ENCODE results near the gene IMMT. TPM values are rescaled to one million over a fixed set of nuclear protein-coding genes. Genes with fewer than 3 reads are reported as not detected.
A peak's percentile ranks its signal among the peaks of the same experiment; 100 is the strongest.

The IMMT gene
- total and polyA plus RNA-seq, 11 donors: 62.0 to 315 (median 219) TPM

DNA sequence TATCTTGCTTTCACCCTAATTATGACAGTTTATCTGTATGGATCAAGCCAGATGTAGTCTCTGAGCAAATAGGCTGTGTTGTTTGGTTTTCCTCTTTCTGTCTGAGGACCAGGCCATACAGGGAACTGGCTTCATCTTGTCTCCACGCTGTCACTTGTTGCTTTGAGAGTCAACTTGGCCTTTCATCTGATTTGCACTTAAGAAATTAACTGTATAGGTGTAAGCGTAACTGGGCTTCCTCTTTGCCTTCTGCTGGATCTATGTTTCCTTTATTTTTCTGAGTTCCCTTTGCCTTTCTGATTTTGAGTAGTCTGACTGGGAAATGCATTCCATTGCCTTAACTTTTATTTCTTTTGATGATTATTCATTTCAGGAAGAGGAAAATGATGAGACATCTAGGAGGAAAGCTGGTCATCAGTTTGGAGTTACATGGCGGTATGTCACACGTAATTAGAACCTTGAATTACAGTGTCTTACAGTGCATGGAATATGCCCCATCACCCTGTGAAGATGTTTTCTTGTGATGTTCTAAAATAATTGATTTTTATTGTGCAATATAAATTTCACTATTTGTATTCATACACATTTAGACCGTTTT, 71.8 kb downstream of the IMMT start:
- no peaks in the 10 kb centered on the region for H3K27me3 ChIP-seq
- intact Hi-C loops (cut with DNase I): loop anchor here in 3 of 10 donors (5.0 to 10.0 kb wide), 2 partner anchors 34 to 51 kb away; no protein-coding TSS in a partner anchor
- ATAC-seq: no peak
- peaks cover 6 to 100% (median 100%) of the 10 kb centered on the region in 9 donors for H3K36me3 ChIP-seq
- no peak overlapping the region for H3K27ac ChIP-seq
- H3K4me1 ChIP-seq: no peaks in the 10 kb centered on the region
- H3K4me3 ChIP-seq: no peak overlapping the region
- WGBS, 4 donors: 80 to 95% (median 88%) methylated on average over 5 of the region's 5 CpGs
- DNase-seq: no peak
- no peaks in the 10 kb centered on the region for H3K9me3 ChIP-seq
- no peak for TF ChIP-seq POLR2A (IDR thresholded peaks at IDR 0.05)
- TF ChIP-seq, protein P1, sequence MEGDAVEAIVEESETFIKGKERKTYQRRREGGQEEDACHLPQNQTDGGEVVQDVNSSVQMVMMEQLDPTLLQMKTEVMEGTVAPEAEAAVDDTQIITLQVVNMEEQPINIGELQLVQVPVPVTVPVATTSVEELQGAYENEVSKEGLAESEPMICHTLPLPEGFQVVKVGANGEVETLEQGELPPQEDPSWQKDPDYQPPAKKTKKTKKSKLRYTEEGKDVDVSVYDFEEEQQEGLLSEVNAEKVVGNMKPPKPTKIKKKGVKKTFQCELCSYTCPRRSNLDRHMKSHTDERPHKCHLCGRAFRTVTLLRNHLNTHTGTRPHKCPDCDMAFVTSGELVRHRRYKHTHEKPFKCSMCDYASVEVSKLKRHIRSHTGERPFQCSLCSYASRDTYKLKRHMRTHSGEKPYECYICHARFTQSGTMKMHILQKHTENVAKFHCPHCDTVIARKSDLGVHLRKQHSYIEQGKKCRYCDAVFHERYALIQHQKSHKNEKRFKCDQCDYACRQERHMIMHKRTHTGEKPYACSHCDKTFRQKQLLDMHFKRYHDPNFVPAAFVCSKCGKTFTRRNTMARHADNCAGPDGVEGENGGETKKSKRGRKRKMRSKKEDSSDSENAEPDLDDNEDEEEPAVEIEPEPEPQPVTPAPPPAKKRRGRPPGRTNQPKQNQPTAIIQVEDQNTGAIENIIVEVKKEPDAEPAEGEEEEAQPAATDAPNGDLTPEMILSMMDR (IDR thresholded peaks at IDR 0.05): no peak

DNA sequence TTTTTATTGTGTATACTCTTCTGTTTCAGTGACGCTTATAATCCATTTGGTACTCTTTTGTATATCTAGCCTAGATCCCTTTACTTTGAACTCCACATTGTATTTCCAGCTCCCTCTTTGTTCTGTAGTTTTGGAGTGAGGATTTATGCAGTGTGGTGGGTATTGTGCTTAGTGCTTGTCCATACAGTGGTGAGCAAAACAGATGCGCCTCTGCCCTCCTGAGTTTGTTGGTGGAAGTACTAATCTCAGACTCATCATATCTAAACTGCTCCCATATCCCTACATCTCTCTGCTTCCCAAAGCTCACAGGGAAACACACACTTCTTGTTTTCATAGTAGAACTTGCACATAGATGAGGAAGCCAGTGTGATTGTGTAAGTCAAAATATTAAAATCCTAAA, 77.1 kb downstream of the IMMT start:
- Histone ChIP-seq H3K9me3 (no peaks in the 10 kb centered on the region), H3K27me3 (no peaks in the 10 kb centered on the region), H3K27ac (no peak overlapping the region), H3K36me3 (peaks cover 0 to 100% (median 94%) of the 10 kb centered on the region in 9 donors), H3K4me1 (peaks cover 0 to 25% (median 12%) of the 10 kb centered on the region in 12 donors), H3K4me3 (no peak overlapping the region)
- ATAC-seq (no peak), DNase-seq (no peak)
- intact Hi-C loops (cut with DNase I): no loop called here
- TF ChIP-seq POLR2A (IDR thresholded peaks at IDR 0.05): no peak
- TF ChIP-seq, protein P1 (IDR thresholded peaks at IDR 0.05): no peak
- 92 to 98% (median 96%) methylated on average over 2 of the region's 2 CpGs for WGBS, 4 donors

DNA sequence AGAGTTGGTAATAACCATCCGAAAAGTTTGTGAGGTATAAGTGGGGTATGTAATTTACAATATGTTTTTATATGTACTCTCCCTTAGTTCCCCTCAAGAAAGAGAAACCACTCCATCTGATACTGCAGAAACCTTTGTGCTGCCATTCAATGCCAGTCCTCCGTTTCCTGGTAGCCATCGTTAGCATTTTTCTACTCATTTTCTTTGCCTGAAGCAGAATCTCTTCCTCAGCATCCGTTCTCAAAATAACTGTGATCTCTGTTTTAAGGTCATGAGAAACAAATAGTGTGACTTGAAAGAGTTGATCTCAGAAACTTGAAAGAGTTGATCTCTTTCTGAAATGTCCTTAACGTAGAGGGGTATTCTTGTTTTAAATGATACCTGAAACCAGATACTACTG, 88.2 kb downstream of the IMMT start:
- 12 to 18% (median 16%) methylated on average over 5 of the region's 5 CpGs for WGBS, 4 donors
- Histone ChIP-seq H3K9me3 (no peaks in the 10 kb centered on the region), H3K4me1 (peaks cover 5 to 41% (median 32%) of the 10 kb centered on the region in 12 donors), H3K36me3 (peaks cover 0 to 54% (median 37%) of the 10 kb centered on the region in 9 donors), H3K4me3 (peak overlapping the region; percentile 65 to 93 (median 77)), H3K27me3 (no peaks in the 10 kb centered on the region), H3K27ac (peak overlapping the region in 6 of 12 donors; percentile 79 to 89 (median 86))
- TF ChIP-seq POLR2A (IDR thresholded peaks at IDR 0.05): no peak
- TF ChIP-seq, protein P1 (IDR thresholded peaks at IDR 0.05): no peak
- ATAC-seq (no peak), DNase-seq (no peak)
- intact Hi-C loops (cut with DNase I): no loop called here

DNA sequence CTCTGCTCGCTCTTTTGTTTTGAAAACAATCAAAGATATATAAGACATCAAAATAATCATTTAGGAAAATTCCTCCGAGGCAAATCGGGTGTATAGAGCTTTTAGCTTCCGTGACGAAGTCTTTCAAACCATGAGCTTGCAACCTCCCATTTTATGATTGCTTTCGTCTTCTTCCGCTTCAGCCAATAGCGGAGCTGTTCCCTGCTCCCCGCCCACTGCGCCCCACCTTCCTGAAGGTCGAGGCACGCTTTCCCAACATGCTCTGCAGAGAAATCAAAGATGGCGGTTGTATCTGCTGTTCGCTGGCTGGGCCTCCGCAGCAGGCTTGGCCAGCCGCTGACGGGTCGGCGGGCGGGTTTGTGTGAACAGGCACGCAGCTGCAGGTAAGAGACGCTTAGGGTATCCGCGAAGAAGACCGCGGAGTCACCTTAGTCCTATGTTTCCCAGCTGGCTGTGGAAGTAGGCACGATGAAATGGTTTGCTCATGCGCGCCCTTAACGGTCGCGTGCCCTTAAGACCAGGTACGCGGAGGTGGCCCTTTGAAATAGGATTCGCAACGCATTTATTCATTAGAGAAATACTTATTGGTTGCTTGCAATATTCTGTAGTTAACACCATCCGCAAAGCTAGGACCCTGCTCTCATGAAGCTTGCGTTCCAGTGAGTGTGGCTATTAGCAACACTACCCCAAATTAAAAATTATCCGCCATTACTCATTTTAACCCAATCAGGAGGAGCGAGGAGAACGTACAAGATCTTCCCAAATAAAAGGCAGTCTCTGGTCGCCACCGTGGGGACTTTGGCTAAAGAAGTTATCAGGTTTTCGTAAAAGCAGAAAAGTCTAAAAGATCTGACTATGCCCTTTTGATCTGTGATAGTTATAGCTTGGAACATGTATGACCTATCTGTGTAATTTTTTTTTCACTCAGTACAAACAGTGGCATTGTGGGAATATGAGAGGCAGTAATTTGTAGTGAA, 89.0 kb downstream of the IMMT start, which contains the start of gene PTCD3:
TSS of gene PTCD3 (plus strand) at position 267 of the 977 bp plus-strand sequence. CDS start at position 280, 13 bp downstream.
- ATAC-seq: peak; percentile 94 to 97 (median 96)
- WGBS, 4 donors: 0 to 1% (median 1%) methylated on average over 41 to 44 of the region's 44 CpGs
- intact Hi-C loops (cut with DNase I): no loop called here

More for the DNA sequence above, 89.0 kb downstream of the IMMT start, which contains the start of gene PTCD3:
- peak; percentile 94 to 96 (median 96) for DNase-seq
- TF ChIP-seq POLR2A (IDR thresholded peaks at IDR 0.05): peak in 1 of 2 donors; percentile 55
- TF ChIP-seq, protein P1 (IDR thresholded peaks at IDR 0.05): no peak
- Histone ChIP-seq H3K4me1 (peaks cover 5 to 41% (median 32%) of the 10 kb centered on the region in 12 donors), H3K27ac (peak within 1 kb of the TSS; percentile 66 to 89 (median 84)), H3K4me3 (peak within 1 kb of the TSS; percentile 65 to 93 (median 77)), H3K27me3 (no peaks in the 10 kb centered on the region), H3K9me3 (no peaks in the 10 kb centered on the region), H3K36me3 (peaks cover 0 to 52% (median 29%) of the 10 kb centered on the region in 9 donors)
